NCI-H2029 (cell line): Measurements from ENCODE around the gene TM6SF1.
"Not testable (repeated sequence)": the region's sequence is repeated elsewhere in the genome, so short reads cannot be mapped to it uniquely, and the experiment has no call there.

Experiments used
- DNase-seq: peaks from one replicate; lab custom pipeline; 2025; lab: John Stamatoyannopoulos, UW

TM6SF1 gene

DNA sequence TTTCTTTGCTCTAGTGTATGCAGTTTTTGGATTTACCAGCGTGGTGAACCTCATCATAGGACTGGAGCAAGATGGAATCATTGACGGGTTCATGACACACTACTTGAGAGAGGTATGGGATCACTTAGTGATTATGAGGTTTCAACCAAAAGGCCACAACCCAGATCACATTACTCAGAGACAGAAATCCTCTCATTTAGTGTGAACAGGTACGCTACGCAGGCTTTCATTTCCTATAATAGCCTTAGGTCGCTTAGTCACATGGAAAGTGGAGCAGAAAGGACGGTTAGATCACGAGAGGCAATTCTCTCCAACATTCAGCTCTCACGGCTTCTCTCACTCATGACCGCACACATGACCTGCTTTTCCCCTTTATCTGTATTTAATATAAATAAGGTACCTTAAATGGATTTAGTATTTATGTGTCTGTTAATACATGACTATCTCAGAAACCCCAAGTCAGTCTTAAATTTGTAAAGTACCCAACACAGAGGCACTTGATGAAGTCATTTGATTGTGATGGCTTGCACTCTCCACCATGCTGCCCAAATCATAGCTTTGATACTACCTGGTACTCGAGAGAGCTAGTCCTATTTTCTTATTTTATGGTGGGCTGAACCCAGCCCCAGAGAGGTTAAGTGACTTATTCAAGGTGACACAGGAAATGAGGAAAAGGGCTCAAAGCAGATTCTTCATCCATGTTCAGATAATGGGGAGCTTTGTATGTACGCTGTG is 8.6 kb downstream of the TM6SF1 start:
- DNase-seq: no peak

DNA sequence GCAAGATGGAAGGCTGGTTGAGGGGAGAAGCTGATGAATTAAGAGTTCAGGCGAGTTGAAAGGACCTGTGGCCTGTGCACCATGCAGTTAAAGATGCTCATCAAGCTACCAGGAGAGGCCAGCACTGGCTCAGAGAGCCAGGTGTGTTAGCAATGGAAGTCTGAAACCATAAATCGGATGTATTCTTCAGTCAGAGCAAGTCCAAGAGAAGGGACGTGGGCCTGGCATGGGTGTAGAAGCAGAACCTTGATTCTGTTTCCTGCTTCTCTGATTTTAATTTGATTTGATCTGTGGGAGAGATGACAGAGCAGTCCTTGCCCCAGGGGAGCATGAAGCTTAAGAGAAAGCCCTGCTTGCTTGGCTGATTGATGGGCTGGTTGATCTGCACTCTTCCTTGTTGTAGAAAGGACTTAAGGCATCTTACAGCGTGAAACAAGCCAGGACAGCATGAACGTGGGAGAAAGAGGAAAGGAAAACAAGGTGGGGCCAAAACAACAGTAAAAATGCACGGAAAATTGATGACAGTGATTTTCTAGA is 10.9 kb downstream of the TM6SF1 start:
- no peak for DNase-seq

DNA sequence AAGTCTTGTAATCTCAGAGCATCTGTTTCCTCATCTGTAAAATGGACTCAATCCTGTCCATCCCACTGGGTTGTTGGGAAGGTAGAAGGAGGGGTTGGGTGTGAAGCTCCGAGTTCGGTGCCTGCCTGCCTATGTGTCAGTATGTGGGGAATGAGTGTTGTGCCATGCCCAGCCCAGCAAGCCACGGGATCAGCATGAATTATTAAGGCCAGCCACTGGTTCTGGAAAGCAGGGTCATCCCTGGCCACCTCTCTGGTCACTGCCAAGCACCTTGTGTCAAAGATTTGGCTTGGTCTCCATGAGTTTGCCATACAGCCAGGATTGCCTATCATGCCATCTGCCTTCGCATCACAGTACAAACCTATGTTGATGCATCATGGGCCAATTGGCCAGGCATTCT is 11.5 kb downstream of the TM6SF1 start:
- no peak for DNase-seq

DNA sequence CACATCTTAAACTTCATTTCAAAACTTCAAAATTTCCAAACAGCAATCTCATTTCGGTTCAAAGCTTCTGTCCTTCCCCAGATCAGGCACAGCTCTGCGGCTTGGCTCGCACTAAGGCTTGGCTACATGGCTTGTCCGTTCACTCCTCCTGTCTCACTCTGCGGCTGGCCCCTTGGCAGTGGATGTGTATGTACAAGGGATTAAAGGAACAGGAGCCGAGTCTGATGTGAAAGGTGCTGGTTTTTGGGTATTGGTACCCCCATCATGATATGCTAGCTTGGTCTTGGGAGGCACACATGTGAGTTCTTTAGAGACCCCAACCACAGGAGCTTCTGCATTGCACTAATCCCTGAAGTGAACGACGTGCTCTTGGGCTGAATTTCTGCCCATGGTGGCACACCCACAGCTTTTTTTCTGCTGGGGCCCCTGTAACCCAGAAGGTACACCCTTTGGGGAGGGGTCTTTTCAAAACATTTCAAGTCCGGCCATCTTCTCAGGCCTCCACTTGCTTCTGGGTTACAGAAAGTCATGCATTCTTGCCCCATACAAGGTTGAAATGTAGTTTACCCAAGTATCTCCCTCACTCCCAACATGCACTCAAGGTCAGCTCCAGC is 12.6 kb downstream of the TM6SF1 start:
- DNase-seq: no peak

DNA sequence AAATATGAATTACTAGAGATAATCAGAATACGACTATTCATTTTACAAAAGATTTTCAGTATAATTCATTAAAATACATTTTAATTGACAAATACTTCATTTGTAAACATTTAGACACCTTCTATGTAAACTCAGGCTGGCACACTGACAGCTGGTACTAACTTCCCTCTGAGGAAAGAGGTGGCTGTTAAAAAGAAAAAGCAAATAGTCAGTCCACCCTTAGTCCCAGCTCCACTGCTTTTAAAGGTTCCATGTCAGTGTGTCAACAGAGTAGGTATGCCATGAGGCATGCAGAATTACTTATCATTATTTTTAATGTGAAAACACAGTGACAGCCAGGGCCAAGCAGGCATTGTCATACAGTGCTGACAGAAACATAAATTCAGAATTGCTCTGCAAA is 16.1 kb downstream of the TM6SF1 start:
- no peak for DNase-seq

DNA sequence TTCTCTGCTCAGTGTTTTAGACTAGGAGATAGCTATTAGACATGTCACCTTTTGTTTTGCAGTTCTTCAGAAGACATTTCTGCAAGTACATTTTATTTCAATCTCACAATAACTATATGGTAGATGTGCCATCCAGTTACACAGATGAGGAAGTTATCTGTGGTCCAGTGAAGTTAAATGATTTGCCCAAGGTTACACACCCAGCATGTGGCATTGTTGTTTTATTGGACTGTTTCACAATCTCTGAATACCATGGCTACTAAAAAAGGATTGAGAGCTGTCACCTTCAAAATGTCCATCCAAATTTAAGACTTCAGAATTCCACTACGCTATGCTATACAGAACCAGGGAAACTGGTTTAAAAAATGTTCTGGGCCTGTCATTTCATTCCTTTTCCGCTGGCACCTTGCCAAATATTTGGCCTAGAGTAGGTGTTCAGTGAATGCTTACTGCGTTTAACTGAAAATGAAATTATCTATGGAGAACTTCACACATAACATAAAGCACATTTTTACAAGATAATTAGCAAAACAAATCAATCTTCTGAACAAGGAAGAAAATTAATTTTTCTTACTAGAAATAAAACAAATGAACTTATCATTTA is 20.2 kb downstream of the TM6SF1 start:
- no peak for DNase-seq

DNA sequence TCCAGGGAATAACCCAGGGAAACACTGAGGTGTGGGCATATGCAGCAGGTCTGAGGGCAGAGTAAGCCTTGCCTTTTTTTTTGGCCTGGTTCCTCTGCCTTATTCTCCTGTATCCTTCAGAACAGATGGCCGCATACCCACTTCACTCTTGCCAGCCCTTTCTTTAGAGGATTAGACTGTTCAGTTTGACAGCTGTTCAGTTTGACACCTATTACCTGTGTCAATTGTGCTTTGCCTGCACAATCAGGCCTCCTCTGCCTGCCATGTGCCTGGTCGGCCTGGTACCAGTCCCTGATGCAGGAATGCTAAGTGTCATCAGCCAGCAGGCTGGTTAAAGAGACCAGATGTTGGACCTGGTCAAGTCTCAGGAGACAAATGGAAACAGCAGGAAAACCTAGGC is 22.3 kb downstream of the TM6SF1 start:
- no peak for DNase-seq

DNA sequence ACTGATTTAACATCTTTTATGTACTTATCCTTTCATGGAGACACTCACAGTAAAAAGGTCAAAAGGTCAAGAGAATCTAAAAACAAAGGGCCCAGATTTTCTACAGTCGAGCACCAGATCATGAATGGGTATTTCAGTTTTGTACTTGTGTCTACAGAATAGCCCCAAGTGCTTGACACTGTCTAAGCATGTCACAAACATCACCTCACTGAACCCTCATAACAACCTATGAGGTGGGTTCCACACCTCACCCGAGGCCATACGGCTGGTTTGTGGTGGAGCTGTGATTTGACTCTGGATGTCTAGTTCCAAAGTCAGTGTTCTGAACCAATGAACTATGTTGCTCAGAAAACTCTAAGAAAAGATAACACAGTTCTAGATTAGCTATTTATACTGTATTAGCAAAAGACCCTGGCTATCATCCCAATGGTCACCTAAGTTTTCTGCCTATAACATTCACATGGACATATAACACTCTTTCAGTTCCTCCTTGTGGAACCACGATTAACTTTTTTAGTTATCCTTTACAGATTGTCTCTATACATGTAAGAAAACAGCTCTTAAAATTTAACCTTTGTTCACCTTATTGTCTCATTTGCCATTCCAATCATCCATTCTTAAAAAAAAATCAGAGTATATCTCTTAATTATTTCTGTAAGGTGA is 25.5 kb downstream of the TM6SF1 start:
- DNase-seq: no peak

DNA sequence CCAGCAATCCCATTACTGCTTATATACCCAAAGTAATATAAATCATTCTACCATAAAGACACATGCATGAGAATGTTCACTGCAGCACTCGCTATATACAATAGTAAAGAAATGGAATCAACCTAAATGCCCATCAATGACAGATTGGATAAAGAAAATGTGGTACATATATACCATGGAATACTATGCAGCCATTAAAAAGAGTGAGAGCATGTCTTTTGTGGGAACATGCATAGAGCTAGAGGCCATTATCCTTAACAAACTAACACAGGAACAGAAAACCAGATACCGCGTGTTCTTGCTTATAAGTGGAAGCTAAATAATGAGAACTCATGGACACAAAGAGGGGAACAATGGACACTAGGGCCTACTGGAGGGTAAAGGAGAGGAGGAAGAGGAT is 34.7 kb downstream of the TM6SF1 start:
- DNase-seq: not testable (repeated sequence)

DNA sequence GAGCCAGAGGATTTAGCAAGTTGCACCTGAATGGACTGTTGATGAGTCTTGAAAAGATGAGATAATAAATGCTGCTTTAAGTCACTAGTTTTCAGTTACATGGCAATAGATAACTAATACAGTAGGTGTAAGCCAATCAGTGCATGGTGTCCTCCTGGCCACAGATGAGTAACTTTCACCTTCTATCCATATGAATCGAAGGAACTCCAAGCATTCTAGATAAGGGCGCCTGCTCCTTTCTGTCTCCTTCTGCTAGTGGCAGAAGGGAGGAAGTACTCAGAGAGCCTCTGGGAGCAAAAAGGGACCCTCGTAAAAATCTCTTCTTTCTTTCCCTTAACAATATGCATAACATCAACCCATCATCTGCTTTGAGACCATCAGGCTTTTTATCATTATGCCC is 37.3 kb downstream of the TM6SF1 start:
- DNase-seq: no peak

DNA sequence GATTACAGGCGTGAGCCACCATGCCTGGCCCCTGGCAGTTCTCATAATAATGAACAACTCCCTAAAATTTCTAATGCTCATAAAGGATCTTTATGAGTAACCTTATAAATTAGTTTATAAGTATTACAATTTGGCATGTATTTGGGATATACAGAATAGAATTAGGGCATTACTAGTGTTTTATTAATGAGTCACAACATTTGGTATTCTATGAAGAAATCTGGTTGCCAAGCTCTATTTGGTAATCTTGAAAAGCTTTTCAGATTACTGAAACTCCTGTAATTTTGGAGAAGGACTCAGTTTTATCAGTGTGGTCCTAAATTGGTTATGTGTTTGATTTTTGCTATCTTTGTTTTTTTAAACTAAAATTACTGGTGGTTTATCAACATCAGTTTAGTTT is 45.8 kb downstream of the TM6SF1 start:
- DNase-seq: no peak

DNA sequence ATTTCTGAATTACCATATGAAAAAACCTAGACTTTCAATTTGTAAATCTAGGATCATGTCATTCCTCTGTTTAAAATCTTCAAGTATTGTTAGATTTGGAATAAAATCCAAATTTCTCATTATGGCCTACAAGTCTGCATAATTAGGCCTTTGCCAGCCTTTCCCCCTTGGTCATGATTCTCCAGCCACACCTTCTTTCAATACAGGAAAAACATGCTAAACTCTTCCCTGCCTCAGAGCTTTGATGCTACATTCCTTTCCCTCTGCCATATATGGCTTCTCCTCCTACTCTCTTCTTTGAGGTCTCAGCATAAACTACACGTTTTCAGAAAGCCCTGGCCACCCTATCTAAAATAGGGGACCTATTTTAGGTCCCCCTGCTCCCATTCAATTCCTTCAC is 48.5 kb downstream of the TM6SF1 start:
- DNase-seq: no peak

DNA sequence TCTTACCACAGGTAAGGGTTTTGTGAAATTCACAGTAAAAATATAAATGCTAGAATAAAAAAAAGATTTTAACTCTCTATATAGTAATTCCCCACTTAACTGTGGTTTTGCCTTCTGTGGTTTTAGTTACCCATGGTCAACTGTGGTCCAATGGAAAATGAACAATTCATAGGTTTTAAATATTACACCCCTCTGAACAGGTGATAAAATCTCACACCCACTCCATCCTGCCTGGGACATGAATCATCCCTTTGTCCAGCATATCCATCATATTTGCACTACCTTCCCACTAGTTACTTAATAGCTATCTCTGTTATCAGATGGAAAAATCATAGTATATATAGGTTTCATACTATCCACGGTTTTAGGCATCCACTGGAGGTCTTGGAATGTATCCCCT is 50.9 kb downstream of the TM6SF1 start:
- no peak for DNase-seq

DNA sequence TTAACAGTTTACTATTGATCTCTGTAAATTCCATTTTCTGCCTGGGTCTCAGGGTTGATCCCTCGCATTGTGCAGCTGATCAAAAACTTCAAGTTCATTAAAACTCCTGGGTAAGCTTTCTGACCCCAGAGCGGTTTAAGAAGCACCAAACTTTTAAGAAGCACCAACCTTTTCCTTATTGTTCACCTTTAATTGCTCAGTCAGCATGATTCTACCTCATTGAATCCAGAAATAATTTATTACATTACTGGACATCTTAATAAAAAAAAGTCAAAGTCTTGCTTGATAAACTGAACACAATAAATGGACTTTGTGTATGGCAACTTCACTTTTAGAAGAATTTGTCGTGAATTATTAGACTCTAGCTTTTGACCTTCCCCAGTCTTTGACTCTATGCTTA is 53.3 kb downstream of the TM6SF1 start:
- DNase-seq: no peak

DNA sequence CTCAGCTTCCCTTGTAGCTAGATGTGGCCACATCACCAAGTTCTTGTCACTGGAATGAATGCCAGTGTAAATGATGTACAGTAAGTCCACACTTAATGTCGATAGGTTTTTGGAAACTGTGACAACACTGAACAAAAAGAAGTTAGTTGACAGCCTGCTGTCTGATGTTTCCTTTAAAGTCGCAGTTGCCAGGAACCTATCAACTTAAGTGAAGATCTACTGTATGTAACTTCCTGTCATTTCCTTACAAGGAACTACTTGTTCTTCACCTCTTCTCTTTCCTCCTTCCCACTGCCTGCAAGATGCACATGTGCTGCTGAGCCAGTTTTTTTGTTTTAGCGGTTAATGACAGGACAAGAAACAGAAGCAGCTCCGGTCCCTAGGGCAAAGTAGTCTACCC is 55.6 kb downstream of the TM6SF1 start:
- DNase-seq: no peak

DNA sequence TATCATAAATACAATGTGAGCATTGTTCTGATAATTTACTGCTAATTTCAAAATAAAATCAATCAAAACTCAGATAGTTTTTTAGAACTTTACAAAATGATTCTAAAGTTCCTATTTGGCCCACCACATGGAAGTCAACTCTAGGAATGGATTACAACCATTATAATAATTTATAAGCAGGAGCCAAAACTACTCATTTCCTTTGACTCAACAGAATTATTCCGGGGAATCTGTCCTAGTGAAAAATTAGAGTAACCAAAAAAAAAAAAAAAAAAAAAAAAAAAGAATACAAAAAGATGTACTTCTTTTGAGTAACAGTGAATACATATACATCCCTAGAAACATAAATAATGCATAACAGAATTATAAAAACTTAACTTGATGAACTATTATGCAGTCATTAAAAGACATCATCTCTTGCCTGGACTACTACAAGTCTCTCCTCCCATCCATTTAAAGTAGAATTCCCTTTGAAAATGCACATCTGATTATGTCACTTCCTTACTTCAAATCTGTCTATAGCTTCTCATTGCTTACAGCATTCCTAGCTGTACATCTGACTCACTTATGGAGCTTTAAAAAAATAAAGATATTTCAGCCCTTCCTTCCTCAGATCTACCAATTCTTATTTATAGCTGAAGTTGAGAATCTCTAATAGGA is 56.8 kb downstream of the TM6SF1 start:
- DNase-seq: no peak

DNA sequence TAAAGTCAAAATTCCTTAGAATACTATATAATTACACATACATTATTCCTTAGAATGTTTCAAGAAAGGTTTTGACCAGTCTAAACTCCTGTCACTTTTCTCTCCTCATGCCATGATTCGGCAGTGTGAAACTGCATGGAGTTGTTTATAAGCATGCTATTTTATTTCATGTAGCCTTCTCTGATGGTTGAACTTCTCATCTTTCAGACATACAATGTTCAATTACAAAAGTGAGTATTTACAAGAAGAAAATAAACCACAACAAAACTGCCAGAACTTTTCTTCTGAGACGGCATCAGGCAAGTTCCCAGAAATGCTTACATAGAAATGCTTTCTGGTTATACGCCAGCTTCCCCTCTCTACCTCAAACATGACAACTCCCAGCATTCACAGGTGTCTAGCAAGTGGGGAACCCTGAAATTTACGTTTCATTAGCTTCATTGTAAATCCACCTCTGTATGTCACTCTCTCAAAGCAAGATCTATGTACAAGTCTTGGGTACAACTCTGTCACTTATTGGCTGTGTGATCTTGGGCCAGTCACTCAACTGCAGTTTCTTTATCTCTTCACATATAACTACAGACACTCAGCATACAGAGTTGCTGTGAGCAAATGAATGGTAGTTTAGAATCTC is 57.4 kb downstream of the TM6SF1 start:
- no peak for DNase-seq

DNA sequence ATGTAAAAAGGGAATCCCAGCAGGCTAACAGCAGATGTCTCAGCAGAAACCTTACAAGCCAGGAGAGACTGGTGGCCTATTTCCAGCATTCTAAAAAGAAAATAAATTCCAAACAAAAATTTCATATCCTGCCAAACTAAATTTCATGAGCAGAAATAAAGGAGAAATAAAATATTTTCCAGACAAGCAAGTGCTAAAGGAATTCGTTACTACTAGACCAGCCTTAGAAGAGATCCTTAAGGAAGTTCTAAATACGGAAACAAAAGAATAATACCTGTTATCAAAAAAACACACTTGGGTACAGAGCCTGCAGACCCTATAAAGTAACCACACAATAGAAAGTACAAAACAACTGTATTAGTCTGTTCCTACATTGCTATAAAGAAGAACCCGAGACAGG is 58.8 kb downstream of the TM6SF1 start:
- DNase-seq: no peak

DNA sequence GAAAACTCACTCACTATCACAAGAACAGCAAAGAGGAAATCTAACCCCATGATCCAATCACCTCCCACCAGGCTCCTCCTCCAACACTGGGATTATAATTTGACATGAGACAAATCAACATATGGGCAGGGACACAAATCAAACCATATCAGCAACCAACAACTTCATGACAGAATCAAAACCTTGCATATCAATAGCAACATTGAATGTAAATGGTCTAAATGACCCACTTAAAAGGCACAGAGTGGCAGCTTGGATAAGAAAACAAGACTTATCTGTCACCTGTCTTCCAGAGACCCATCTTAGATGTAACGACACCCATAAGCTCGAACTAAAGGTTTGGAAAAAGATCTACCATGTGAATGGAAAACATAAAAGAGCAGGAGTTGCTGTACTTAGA is 59.4 kb downstream of the TM6SF1 start:
- no peak for DNase-seq

DNA sequence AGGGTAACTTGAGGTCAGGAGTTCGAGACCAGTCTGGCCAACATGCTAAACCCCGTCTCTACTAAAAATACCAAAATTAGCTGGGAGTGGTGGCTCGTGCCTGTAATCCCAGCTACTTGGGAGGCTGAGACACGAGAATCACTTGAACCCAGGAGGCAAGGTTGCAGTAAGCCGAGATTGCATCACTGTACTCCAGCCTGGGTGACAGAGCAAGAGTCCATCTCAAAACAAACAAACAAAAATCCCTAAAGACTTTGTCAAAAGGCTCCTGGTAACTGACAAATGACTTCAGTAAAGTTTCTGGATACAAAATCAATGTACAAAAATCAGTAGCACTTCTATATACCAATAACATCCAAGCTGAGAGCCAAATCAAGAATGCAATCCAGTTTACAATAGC is 62.1 kb downstream of the TM6SF1 start:
- not testable (repeated sequence) for DNase-seq

DNA sequence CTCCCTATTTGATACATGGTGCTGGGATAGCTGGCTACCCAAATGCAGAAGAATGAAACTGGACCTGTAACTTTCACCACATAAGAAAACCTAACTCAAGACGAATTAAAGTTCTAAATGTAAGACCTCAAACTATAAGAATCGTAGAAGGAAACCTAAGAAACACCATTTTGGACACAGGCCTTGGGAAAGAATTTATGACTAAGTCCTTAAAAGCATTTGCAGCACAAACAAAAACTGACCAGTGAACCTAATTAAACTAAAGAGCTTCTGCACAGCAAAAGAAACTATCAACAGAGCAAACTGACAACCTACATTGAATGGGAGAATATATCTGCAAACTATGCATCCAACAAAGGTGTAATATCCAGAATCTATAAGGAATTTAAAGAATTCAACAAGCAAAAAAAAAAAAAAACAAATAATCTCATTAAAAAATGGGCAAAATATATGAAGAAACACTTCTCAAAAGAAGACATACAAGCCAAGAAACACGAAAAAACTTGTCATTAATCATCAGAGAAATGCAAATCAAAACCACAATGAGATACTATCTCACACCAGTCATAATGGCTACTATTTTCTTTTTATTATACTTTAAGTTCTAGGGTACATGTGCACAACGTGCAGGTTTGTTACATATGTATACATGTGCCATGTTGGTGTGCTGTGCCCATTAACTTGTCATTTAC is 63.2 kb downstream of the TM6SF1 start:
- no peak for DNase-seq
